Measurements from ENCODE around the gene CAMK4.

DNA sequence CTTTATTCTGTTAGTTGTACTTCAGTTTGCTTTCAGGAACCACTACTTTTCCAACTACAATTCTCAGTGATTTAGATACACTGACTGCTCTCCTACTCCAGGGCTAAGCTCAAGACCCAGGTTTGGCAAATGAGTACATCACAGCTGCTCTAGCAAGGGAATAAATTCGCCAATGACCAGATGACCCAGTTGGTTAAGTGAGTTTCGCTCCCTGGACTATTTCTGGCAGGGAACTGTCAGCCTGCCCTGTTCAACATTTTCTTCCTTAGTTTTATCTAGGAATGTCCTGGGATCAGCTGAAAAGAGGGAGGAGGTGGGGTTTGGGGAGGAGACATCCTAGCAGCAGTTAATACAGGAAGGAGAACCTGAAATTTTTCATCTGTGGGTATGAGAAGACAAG, 294.6 kb downstream of the CAMK4 start:
- TF ChIP-seq EZH2phosphoT487 (IDR thresholded peaks at IDR 0.05) (no peak), EZH2 (IDR thresholded peaks at IDR 0.05) (no peak)
- TF ChIP-seq, protein P1, sequence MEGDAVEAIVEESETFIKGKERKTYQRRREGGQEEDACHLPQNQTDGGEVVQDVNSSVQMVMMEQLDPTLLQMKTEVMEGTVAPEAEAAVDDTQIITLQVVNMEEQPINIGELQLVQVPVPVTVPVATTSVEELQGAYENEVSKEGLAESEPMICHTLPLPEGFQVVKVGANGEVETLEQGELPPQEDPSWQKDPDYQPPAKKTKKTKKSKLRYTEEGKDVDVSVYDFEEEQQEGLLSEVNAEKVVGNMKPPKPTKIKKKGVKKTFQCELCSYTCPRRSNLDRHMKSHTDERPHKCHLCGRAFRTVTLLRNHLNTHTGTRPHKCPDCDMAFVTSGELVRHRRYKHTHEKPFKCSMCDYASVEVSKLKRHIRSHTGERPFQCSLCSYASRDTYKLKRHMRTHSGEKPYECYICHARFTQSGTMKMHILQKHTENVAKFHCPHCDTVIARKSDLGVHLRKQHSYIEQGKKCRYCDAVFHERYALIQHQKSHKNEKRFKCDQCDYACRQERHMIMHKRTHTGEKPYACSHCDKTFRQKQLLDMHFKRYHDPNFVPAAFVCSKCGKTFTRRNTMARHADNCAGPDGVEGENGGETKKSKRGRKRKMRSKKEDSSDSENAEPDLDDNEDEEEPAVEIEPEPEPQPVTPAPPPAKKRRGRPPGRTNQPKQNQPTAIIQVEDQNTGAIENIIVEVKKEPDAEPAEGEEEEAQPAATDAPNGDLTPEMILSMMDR (IDR thresholded peaks at IDR 0.05), result no peak
